HuH-7 (cell line): ENCODE measurements around the gene IL4R.
"Not testable (repeated sequence)": the region's sequence is repeated elsewhere in the genome, so short reads cannot be mapped to it uniquely, and the experiment has no call there.

Experiments used
- DNase-seq: peaks from one replicate; pipeline ENCODE4 v3.0.0; 2011; ENCODE audit warnings: low spot score

Gene IL4R

GRCh38 chr16:27288313-27288712 lies 25.5 kb upstream of the IL4R start:
- not testable (repeated sequence) for DNase-seq

DNA sequence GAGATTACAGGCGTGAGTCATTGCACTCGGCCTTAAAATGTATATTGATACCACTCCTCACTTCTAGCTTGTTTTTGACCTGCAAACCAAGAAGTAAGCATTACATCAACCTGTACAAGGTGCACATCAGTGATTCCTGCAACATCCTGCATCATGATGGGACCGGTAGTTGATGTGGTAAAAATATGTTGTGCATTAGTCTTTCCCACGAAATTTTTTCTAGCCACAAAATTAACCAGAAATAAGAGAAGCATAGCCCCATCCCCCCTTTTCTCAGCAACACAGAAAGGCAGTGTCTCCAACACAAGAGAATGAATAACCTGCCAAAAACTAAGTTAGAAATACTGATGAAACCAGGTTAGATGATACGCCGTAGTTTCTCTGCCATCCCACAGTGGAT lies 24.1 kb upstream of the IL4R start:
- DNase-seq: no peak

GRCh38 chr16:27290562-27290961 lies 23.2 kb upstream of the IL4R start:
- no peak for DNase-seq

DNA sequence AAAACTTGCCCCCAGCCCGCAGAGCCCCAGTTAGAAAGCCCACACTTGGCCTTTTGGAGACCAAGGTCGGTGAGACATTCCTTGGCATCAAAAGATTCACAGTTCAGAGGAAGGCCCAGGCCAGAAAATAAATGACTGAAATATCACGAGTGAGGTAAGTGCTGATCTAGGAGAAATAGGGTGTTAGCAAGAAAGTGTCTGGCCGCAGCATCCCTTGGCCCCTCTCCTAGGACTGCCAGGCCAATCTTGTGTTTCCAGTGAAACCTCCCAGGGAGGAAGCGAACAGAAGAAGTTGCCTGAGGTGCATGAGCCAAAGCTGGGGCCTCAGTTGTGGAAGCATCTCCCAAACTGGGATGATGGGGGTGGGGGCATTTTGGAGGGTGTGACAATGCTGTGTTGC lies 22.7 kb upstream of the IL4R start:
- no peak for DNase-seq

DNA sequence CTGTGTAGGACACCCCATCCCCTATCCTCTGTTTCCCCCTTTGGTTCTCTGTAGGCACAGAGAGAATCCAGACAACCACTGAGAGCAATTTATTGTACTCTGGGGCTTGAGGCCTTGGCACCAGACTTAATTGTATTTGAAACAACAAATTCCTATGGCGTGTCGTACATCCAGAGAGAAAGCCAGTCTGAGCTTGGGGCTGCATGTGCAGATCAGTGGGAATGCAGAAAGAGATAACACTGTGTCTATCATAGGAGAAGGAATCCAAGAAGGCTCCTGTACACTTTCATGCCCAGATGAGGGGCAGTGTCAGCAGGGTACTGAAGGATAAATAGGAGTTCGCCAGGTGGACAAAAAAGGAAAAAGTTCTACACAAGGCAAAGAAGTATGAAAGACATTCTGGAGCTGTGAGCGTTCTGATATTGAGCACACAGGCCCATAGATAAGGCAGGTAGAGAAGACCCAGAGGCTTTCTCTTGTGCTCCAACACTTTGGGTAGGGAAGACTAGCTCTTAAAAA lies 22.0 kb upstream of the IL4R start:
- no peak for DNase-seq

DNA sequence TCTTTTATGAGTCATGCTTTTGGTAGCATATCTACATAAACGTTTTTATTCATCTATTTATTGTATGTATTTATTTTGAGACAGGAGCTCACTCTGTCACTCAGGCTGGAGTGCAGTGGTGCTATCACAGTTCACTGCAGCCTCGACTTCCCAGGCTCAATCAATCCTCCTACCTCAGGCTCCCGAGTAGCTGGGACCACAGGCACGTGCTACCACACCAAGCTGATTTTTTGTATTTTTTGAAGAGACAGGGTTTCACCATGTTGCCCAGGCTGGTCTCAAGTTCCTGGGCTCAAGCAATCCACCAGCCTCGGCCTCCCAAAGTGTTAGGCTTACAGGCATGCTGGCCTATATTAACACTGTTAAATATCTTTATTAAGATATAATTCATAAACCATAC lies 20.4 kb upstream of the IL4R start:
- DNase-seq: no peak

- no peak for DNase-seq
Measured at GRCh38 chr16:27298132-27298531, 15.6 kb upstream of the IL4R start.

DNA sequence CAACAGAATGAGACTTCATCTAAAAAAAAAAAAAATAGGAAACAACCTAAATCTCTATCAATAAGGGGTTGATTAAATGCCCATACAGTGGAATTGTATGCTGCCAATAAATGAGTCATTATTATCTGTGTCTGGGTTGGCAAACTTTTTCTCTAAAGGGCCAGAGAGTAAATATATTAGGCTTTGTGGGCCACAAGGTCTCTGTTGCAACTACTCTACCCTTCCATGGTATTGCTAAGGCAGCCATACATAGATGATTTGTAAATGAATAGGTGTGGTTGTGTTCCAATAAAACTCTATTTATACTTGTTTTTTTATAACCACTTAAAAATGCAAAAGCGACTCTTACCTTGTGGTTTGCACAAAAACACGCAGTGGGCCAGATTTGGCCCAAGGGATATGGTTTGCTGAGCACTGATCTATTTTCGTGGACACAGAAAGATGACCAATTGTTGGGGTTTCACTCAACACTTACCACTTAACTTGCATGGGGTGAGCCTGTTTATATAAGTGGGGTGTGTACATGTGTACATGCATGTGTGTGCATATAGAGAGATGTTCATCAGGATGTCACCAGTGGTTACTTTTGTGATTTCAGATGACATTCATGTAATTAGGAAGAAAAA lies 12.4 kb upstream of the IL4R start:
- no peak for DNase-seq

GRCh38 chr16:27302126-27302525 lies 11.6 kb upstream of the IL4R start:
- DNase-seq: no peak

GRCh38 chr16:27303256-27304100 lies 10.3 kb upstream of the IL4R start:
- DNase-seq: no peak

DNA sequence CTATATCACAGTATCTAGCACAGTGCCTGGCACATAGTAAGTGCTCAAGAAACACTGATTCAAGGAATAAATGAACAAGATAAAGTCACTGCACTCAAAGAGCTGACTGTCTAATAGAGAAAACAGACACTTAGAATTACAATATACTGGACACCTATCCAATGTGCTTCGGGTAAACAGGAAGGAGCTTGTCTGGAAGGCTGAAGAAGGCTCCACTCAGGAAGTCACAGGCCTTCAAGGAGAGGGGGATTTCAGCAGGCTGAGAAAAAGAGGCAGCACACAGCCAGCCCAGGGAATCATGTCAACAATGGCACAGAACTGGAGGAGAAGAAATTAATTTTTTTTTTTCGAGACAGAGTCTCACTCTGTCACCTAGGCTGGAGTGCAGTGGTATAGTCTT lies 9.7 kb upstream of the IL4R start:
- no peak for DNase-seq

- DNase-seq: no peak
Measured at GRCh38 chr16:27304881-27305745, 8.7 kb upstream of the IL4R start.

DNA sequence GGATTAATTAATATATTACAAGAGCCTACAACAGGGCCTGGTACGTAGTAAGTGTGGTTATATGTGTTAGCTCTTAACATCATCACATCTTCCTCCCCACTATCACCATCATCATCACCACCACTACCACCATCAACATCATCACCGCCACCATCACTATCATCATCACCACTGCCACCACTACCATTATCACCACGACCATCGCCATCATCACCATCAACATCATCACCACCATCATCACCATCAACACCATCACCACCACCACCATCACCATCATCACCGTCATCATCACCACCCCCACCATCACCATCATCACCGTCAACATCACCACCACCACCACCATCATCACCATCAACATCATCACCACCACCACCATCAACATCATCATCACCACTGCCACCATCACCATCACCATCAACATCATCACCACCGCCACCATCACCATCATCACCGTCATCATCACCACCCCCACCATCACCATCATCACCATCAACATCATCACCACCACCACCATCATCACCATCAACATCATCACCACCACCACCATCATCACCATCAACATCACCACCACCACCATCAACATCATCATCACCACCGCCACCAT lies 7.8 kb upstream of the IL4R start:
- no peak for DNase-seq

DNA sequence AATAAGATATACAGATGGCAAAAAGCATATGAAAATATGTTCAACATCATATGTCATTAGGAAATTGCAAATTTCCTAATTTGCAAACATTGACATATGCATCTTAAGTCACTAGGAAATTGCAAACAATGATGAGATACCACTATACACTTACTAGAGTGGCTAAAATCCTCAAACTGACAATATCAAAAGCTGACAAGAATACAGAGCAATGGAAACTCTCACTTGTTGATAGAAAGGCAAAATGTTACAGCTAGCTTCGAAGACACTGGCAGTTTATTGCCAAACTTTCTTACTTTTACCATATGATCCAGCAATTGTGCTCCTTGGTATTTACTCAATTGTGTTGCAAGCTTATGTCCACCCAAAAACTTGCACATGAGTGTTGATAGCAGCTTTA lies 5.0 kb upstream of the IL4R start:
- no peak for DNase-seq

DNA sequence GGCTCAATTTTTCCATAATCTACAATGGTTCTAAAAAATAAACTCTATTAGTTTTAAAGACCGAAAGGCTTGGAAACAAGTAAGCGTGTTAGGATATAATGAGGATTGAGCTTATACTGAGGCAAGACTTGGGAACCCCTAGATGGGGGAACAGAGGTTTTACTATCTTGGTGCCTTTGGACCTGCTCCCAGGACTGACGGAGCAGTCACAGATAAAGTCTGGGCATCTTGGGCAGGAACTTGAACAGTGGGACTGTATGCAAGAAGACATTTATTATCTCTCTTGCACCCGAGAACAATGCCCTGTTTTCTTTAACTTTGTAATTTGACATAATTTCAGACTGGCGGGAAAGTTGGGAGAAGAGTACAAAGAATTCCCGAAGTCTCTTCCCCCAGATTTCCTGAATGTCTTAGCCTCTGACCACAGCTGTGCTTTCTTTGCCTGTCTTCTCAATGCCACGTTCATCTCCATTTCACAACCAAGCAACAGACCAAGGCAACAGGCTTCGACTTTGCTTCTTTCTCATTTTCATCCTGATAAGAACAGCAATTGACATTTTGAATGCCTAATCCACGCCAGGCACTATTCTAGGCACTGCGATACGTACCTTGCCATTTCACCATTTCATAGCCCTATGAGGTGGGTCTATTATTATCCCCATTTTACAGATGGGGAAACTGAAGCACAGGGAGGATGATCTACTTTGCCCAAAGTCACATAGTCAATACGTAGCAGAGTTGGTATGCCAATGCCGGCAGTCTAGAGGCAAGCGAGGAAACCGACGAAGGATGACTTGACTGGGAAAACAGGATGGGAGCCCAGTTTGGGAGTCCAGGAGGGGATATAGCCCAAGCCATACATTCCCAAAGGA lies 3.0 kb upstream of the IL4R start:
- no peak for DNase-seq

GRCh38 chr16:27311448-27311830 lies 2.3 kb upstream of the IL4R start:
- no peak for DNase-seq

DNA sequence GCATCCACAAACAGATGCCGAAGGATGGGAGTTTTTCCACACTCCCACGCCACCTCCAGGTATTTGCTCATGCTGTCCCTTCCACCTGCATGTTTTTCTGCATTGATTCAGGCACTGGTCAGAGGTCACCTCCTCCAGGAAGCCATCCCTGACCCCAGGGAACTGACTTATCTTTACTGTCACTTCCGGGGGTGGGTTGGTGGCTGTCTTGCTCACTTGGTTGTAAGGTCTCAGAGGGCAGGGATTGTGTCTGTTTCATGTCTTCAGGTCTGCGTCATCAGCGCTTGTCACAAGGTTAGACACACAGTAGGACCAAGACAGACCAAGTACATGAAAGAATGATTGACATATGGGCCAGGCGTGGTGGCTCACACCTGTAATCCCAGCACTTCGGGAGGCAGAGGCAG lies 1.9 kb upstream of the IL4R start:
- DNase-seq: no peak

DNA sequence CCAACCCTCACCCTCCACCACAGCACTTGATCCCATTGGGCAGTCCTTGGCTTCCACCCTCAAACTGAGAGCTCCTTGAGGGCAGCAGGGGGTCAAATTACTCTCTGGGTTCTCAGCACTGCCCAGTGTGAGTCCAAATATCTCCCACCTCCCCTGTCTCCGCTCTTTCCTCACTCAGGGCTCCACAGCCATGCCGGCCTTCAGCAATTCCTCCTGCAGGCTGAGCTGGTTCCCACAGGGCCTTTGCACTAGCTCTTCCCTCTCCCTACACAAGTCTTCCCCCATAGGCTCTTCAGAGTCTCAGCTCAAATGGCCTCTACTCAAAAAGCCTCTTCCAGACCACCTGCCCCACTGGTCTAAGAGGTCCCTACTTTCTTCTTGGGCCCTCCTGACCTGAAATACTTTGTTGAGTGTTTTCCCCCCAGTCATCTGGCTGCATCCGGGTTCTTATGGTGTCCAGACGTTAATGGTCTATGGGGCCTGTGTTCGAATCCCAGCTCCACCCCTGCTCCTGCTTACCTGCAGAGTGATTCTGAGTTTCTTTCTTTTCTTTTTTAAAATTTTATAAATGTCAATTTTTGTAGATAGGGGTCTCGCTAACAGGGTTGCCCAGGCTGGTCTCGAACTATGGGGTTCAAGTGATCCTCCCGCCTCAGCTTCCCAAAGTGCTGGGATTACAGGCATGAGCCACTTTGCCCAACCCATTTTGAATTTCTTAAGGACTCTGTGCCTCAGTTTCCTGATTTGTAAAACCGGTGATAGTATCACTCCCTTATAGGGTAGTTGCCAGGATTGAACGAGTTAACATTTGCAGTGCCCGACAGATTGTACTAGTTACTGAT lies 973 bp upstream of the IL4R start:
- no peak for DNase-seq

DNA sequence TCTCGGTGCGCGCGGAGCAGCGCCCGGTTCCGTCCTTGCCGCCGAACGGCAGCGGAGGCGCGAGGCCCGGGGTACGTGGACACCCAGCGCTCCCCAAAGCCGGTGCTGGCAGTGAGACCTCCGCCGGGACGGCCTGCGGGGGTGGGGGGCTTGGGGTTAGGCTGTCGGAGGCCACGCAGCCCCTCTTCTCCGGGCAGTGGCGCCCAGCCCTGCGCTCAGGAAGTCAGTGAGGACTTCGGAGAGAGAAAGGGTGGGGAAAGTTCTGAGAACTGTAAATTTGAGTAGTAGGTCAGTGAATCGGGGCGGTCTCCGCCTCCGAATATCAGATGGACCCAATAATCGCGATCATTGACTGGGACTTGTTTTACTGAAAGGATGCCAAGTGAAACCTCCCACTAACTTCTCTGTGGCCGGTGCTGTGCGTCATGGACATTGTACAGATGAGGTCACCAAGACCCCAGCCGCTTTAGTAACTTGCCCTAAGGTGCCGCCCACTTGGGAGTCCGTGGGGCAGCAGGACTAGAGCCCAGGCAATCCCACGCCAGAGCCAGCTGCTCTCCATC lies 468 bp downstream of the IL4R start:
- peak; percentile 49 for DNase-seq

DNA sequence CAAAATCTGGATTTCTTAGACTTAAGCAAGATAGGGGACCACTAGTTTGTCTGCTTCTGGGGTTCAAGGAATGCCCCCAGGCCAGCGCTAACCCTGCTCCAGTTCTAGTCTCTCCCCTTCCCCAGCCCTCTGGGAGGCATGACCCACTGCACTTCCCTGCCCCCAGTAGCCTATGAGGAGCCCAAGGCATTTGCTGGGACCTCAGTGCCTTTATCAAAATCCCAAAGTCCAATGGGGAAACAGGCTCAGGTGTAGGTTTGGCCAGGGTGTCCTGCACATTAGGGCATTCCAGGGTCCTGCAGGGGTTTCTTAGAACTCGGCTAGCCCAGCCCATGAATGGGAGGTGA lies 1.2 kb downstream of the IL4R start:
- DNase-seq: no peak
